ENCODE measurements around the gene GLRX2. TPM values are rescaled to one million over a fixed set of nuclear protein-coding genes. Genes with fewer than 3 reads are reported as not detected.
"Not testable (repeated sequence)": the region's sequence is repeated elsewhere in the genome, so short reads cannot be mapped to it uniquely, and the experiment has no call there.

The GLRX2 gene, protein sequence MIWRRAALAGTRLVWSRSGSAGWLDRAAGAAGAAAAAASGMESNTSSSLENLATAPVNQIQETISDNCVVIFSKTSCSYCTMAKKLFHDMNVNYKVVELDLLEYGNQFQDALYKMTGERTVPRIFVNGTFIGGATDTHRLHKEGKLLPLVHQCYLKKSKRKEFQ
- polyA plus RNA-seq = 10 to 100 TPM in 2 of 3 donors, 1 to 10 TPM in 1; 9.0 to 16.8 (median 15.9) TPM

DNA sequence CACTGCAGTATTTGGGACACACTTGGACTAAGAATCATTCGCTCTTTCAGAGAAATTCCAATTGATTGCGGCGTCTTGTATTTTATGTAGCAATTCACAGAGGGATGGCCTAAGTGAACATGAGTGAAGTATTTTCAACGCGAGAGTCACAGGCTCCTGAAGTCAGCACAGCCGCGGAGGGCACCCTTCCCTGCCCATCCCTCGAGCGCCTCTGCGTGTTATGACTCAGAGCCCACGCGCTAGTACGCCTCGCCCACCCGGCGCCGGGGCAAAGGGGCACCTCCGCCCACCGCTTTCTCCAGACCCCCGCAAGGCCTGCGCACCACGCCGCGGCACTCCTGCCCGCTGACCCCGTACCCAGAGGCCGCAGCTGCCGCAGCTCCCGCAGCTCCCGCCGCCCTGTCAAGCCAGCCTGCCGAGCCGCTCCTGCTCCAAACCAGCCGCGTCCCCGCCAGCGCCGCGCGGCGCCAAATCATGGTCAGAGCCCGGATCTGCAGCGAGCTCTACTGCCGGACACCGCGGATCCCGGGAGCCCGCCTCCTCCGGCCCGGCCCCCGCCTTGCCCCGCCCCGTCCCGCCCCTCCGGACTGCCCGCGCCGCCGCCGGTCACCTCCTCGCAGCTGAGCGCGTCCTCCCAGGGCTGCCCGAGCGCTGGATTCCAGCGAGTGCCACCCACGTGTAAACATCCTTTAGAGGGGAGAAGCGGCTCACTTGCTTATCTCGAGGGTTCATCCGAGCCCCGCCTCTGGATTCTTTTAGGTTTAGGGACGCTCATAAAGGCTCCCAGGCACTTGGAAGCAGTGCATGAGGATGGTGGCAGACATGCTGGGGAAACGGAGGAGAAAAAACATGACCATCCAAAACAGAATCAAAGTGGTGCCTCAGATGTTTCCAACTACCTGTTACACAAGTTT, at the start of gene GLRX2:
GLRX2 (minus strand) TSS at position 508 of the 914 bp plus-strand sequence; CDS start at position 476, 32 bp downstream.
- 0 to 1% (median 0%) methylated on average over 63 to 73 of the region's 73 CpGs for WGBS, 3 donors

DNA sequence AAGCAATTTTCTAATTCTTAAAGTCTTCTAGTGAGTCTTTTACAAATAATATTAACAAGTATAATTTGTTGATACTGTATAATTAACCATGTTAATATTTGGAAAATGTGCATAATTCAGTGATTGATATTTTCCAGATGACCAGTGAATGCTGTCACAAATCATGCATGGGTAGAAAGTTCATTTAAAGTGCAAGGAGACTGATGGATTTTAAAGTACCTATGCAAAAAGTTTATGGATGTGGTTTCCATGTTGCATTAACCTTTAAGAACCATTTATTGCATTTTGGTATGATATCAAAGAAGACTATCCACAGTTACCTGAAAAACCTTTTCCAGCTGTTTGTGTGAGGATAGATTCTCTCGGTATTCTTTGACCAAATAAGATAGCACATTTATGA, 39.8 kb upstream of the GLRX2 start:
- WGBS, 3 donors = 89 to 91% (median 90%) methylated on average over 1 of the region's 1 CpG
- H3K27ac ChIP-seq (ENCODE audit: low read depth, low read length) = no peak overlapping the region

More for the DNA sequence above, at the start of gene GLRX2:
- H3K27ac ChIP-seq (ENCODE audit: low read depth, low read length) = peak within 1 kb of the TSS; percentile 48

DNA sequence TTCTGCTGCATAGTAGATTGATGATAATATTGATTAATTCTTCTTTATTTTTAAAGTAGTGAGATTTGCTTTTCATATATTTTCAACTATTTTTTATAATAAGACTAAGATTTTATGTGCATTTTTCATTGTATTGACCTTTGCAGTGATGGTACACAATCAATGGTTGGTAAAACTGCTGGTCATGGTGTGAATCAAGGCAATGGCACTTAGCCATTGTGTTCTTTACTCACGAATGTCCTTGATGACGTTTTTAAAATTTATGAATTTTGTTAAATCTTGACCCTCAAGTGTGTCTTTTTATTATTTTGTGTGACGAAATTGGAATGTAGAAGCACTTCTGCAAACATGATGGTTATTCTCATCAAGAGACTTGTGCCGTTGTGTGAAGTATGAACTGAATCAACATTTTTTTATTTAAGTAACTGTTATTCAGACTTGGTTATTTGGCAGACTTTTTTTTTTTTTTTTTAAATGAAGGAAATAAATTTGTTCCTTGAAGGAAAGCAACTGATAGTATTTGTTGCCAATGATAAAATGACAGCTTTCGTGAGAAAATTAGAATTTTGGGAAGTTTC, 39.2 kb upstream of the GLRX2 start:
- WGBS, 3 donors = 81 to 91% (median 84%) methylated on average over 5 of the region's 5 CpGs
- no peak overlapping the region for H3K27ac ChIP-seq (ENCODE audit: low read depth, low read length)

DNA sequence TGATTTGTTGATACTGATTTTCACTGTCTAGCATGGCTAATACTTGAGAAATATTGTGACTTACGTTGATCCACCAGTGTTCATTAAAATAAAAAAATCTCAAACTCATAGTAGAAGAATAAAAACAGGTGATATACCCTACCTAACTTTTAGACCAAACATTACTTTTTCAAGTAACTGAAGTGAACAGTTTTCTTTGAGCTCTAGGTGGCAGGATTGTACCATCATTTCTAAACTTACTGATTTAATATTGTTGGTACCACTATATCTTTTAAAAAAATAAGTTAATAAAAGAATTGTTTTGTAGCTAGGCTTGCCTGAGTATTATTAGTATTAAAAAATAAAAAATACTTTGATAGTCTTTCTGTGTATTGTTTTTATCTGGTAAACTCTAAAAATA, 38.1 kb upstream of the GLRX2 start:
- WGBS, 3 donors = 70 to 84% (median 83%) methylated on average over 1 of the region's 1 CpG

DNA sequence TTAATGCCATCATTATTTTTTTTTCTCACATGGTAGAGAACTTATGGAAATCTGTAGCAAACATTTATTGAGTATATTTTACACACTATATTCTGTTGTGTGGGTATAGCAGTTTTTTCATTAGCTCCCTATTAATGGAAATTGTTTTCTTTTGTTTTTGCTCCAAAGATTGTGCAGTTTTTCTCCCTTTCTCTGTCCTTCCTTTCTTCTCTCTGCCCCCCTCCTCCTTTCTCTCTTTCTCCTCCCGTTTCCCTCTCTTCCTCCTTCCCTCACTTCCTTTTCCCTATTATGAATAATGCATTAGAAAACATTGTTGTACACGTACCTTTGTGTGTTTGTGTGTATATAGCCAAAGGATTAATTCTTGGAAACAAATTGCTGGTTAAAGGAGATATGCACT, 37.2 kb upstream of the GLRX2 start:
- no peak overlapping the region for H3K27ac ChIP-seq (ENCODE audit: low read depth, low read length)
- WGBS, 3 donors = 47 to 74% (median 47%) methylated on average over 2 of the region's 2 CpGs

More for the DNA sequence above, 38.1 kb upstream of the GLRX2 start:
- H3K27ac ChIP-seq (ENCODE audit: low read depth, low read length) = no peak overlapping the region

DNA sequence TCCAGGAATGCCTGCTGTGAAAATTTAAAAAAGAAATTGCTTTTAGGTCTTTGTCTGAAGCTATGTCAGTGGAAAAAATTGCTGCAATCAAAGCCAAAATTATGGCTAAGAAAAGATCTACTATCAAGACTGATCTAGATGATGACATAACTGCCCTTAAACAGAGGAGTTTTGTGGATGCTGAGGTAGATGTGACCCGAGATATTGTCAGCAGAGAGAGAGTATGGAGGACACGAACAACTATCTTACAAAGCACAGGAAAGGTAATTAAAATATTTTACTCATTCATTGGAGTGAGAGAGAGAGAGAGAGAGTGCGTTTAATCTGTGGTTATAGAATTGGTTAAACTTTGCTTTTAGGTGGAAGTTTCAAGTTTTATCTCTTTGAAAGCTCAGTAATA, 36.6 kb upstream of the GLRX2 start:
- WGBS, 3 donors = 74 to 85% (median 82%) methylated on average over 3 of the region's 3 CpGs

DNA sequence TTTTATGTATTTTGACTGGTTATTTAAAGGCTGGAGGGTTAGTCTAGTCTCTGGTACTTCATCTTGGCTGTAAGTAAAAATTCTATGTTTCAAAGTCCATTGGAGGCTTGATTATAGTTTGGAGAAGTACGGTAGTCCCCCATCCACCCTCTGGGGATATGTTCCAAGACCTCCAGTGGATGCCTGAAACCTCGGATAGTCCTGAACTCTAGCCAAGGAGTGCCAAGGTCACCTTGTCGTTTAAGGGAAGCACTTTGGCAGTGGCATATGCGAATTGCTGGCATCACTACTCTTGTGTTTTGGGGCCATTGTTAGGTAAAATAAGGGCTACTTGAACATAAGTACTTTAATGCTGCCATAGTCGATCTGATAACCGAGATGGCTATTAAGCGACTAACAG, 35.0 kb upstream of the GLRX2 start:
- H3K27ac ChIP-seq (ENCODE audit: low read depth, low read length) = no peak overlapping the region
- 62 to 85% (median 74%) methylated on average over 7 of the region's 7 CpGs for WGBS, 3 donors

More for the DNA sequence above, 36.6 kb upstream of the GLRX2 start:
- no peak overlapping the region for H3K27ac ChIP-seq (ENCODE audit: low read depth, low read length)

DNA sequence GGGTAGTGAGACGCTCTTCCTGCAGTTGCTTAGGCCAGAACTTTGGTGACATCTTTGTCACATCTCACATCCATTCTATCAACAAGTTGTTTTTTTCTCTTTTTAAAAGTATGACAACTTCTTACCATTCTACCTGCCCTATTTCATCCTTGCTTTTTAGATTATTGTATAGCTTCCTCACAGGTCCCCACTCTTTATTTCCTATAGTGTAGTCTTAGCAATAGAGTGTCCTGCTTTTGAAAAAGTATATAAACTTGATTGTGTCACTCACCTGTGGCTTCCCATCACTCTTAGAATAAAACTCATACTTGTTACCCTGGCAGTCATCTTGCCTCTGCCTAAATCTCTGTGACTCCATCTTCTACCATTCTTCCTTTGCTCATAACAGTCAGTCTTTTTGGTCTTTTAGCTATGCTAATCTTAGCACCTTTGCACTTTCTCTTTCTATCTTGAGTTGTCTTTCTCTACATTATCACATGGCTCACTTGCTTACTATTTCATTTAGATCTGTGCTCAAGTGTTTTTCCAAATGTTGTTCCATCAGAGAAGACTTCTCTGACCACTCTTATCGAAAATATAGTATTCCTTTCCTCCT, 26.1 kb upstream of the GLRX2 start:
- WGBS, 3 donors = 96 to 97% (median 97%) methylated on average over 2 of the region's 2 CpGs
- no peak overlapping the region for H3K27ac ChIP-seq (ENCODE audit: low read depth, low read length)

DNA sequence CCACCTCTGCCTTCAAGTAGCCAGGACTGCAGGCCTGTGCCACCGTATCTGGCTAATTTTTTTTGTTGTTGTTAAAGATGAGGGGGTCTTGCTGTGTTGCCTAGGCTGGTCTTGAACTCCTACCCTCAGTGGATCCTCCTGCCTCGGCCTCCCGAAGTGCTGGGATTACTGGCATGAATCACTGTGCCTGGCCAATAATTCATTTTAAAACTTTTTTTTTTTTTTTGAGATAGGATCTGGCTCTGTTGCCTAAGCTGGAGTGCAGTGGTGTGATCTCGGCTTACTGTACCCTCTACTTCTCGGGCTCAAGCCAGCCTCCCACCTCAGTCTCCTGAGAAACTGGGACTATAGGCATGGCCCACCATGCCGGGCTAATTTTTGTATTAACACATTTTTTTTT, 20.2 kb upstream of the GLRX2 start:
- 92 to 95% (median 92%) methylated on average over 6 of the region's 6 CpGs for WGBS, 3 donors
- no peak overlapping the region for H3K27ac ChIP-seq (ENCODE audit: low read depth, low read length)

DNA sequence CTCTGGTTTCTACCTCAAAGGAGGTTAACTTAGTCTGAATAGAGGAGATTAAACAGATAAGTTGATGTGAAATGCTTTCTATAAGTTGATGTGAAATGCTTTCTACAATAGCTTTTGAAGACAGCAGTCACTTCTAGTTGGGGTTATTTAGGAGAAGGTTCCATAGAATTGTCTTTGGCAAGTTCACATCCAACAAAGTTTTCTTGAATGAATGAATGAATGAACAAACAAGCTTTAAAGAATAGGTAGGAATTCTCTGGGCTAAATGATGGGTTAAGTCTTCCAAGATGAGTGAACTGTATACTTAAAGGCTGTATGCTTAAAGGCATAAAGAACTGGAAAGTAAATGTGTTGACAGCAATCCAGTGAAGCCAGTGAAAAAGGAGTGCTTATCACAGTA, 18.5 kb upstream of the GLRX2 start:
- H3K27ac ChIP-seq (ENCODE audit: low read depth, low read length) = no peak overlapping the region

DNA sequence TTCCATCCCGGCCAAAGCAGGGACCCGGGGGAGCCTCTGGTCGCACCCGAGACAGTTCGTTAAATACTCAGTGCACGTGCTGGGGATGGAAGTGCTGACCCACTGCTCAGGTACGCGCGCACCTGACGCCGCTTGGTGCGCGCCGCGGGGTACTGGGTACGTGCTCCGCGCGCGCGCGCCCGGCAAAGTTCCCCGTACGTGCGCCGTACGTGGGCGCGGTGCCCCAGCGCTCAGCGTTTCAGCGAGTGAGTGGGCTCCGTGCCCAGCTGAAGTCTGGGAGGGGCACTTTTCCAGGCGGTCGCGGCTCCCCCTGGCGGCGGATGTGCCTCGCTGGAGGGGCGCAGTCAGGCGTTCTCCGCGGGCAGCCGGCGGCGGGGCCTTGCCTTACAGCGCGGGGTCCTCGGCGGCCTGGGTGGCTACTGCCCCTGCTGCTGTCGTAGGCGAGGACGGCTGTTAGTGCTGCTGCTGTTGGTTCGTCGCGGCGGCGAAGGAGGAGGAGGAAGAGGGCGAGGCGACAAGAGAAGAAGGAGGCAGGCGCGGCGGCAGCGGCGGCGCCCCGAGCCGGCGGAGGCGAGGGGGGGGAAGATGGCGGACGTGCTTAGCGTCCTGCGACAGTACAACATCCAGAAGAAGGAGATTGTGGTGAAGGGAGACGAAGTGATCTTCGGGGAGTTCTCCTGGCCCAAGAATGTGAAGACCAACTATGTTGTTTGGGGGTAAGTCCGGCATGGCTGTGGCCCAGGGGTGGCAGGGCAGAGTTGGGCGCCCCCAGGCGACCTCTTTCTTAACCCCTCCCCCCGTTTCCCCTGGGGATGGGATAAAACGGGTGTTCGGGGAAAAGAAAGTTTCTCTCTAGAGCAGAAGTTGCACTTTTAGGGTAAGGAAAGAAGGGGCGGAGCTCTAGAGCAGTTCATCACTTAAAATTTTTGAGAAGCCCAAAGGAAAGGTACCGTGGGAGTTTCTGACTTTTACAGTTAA, 16.7 kb upstream of the GLRX2 start, which contains the start of gene CDC73:
CDC73 (plus strand) TSS at position 416 of the 978 bp plus-strand sequence; CDS start at position 586, 170 bp downstream.
- 0 to 1% (median 0%) methylated on average over 77 to 85 of the region's 85 CpGs for WGBS, 3 donors
- peak within 1 kb of the TSS; percentile 97 for H3K27ac ChIP-seq (ENCODE audit: low read depth, low read length)

DNA sequence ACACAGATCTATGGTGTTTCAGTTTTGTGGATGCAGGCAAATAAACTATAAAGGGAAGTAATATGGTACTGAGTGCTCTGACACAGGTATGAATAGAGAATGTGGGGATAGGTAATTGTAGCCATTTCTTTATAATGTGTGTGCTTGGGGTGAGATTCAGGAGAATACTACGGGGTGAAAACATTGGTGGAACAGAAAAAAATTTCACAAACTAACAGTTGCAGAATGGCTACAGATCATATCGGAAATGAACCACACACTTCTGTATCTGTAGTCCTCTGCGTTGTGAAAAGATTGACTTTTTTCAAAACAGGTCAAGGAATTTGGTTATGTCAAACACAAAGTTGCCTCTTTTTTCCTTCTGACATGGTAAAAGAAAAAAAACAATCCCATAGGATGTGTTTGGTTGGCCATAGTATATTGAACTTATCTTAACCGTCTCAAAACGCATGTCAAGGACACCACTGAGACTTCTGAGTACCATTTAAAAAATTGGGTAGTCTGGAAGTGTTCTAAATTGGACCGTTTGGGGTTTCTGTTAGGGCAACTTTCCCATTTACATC, 15.5 kb upstream of the GLRX2 start:
- 71 to 82% (median 76%) methylated on average over 6 of the region's 6 CpGs for WGBS, 3 donors
- H3K27ac ChIP-seq (ENCODE audit: low read depth, low read length) = no peak overlapping the region

DNA sequence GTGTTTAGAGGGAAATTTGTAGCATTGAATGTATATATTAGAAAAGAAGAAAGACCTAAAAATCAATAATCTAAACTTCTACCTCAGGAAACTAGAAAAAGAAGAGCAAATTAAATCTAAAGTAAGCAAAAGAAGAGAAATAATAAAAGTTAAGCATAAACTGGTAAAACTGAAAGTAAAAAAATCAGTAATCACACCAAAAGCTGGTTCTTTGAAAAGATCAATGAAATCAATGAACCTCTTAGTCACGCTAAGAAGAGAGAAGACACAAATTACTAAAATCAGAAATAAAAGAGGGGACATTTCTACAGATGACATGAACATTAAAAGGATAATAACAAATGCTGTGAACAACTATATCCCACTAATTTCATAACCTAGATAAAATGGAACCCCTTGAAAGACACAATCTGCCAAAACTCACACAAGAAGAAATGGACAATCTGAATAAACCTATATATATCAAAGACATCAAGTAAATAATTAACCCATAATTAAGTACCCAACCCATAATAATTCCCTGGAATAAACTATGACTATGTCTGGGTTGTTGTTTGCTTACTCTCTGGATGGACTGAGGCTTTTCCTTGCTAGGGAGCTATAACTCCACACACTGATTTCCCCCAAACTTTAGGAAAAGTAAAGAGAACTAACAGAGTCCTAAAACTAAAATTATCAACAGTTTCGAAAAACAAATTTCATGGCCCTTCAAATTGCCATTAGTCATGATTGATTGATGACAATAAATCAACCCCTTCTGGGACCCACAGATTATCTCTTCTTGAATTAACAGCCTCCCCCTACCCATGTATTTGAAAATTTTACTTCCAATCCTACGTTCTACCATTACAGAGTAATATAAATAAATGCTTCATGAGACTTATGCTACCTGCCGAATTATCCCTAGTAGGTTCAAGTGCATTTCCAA, 13.9 kb upstream of the GLRX2 start:
- 63 to 88% (median 83%) methylated on average over 4 of the region's 4 CpGs for whole genome bisulfite sequencing, 3 donors
- H3K27ac ChIP-seq (ENCODE audit: low read depth, low read length) = no peak overlapping the region

DNA sequence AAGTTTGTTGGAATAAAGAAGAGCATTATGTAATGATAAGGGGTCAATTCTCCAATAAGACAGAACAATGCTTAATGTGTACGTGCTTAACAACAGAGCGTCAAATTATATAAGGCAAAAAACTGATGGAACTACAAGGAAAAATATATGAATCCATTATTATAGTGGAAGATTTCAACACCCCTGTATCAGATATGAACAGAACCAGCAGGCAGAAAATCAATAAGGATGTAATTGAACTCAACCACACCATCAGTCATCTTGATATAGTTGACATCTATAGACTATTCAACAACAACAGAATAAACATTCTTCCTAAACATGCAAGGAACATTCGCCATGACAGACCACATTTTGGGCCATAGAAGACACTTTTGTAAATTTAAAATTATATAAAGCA, 13.0 kb upstream of the GLRX2 start:
- WGBS, 3 donors = 75 to 93% (median 89%) methylated on average over 3 of the region's 3 CpGs
- H3K27ac ChIP-seq (ENCODE audit: low read depth, low read length) = no peak overlapping the region

DNA sequence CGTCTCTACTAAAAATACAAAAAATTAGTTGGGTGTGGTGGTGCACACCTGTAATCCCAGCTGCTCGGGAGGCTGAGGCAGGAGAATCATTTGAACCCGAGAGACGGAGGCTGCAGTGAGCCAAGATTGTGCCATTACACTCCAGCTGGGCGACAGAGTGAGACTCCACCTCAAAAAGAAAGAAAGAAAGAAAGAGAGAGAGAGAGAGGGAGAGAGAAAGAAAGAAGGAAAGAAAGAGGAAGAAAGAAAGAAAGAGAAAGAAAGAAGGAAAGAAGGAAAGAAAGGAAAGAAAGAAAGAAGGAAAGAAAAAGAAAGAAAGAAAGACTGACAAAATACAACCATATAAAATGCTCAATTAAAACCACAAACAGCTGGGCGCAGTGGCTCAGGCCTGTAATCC, 12.0 kb upstream of the GLRX2 start:
- 92 to 95% (median 93%) methylated on average over 6 of the region's 6 CpGs for WGBS, 3 donors

DNA sequence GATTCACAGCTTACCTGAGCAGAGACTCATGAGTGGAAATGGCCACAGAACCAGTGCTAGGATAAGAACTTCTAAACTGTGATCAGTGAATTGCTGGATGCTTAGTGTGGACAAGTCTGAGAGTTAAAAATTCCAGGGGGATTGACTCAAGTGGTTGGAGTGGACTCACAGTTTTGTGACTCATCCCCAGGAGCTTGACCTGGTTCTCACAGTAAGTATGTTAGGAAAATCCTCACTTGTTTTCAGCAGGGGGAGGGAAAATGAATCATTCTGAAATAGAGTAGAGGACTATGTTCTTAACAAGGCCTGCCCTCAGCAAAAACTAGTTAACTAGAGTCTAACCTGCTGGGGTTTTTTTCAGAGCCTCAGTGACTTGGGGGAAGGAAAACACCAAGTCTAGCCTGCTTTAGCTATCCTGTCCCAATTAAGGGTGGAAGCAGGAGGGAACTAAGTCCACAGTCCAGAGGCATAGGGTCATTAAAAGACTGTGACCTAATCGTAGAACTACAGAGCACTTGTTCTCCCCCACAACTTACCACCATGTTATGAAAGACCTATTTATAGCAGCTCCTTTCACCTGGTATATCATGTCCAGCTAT, 10.5 kb upstream of the GLRX2 start:
- 56 to 75% (median 61%) methylated on average over 1 of the region's 1 CpG for WGBS, 3 donors

More for the DNA sequence above, 12.0 kb upstream of the GLRX2 start:
- H3K27ac ChIP-seq (ENCODE audit: low read depth, low read length) = not testable (repeated sequence)

More for the DNA sequence above, 10.5 kb upstream of the GLRX2 start:
- H3K27ac ChIP-seq (ENCODE audit: low read depth, low read length) = no peak overlapping the region
